Measurements from ENCODE around the gene ACTN1. TPM values are rescaled to one million over a fixed set of nuclear protein-coding genes. Genes with fewer than 3 reads are reported as not detected.
A peak's percentile ranks its signal among the peaks of the same experiment; 100 is the strongest.

ACTN1 gene
- total and polyA plus RNA-seq, 11 donors, result 48.4 to 252 (median 104) TPM

- ATAC-seq (peak in 1 of 4 donors; percentile 17), DNase-seq (peak in 1 of 5 donors; percentile 13)
- TF ChIP-seq POLR2A (IDR thresholded peaks at IDR 0.05) (no peak), CTCF (IDR thresholded peaks at IDR 0.05) (no peak)
- no peak overlapping the region for H3K4me3 ChIP-seq
- H3K4me1 ChIP-seq, result peaks cover 0 to 21% (median 8%) of the 10 kb centered on the region in 12 donors
- H3K27ac ChIP-seq, result peak overlapping the region in 1 of 12 donors; percentile 83
- WGBS, 4 donors, result 89 to 94% (median 90%) methylated on average over 13 of the region's 13 CpGs
- H3K36me3 ChIP-seq, result peaks cover 2 to 90% (median 82%) of the 10 kb centered on the region in 9 donors
- intact Hi-C loops (cut with DNase I), result no loop called here
- no peaks in the 10 kb centered on the region for H3K9me3 ChIP-seq
- H3K27me3 ChIP-seq, result no peaks in the 10 kb centered on the region
Measured at GRCh38 chr14:68898248-68899032, 80.7 kb downstream of the ACTN1 start.

- H3K9me3 ChIP-seq, result no peaks in the 10 kb centered on the region
- H3K27me3 ChIP-seq, result no peaks in the 10 kb centered on the region
- WGBS, 4 donors, result 84 to 90% (median 87%) methylated on average over 9 of the region's 9 CpGs
- peak in 1 of 5 donors; percentile 2 for DNase-seq
- H3K4me3 ChIP-seq, result no peak overlapping the region
- peaks cover 2 to 90% (median 82%) of the 10 kb centered on the region in 9 donors for H3K36me3 ChIP-seq
- ATAC-seq, result no peak
- TF ChIP-seq POLR2A (IDR thresholded peaks at IDR 0.05) (no peak), CTCF (IDR thresholded peaks at IDR 0.05) (no peak)
- intact Hi-C loops (cut with DNase I), result no loop called here
- peak overlapping the region in 1 of 12 donors; percentile 83 for H3K27ac ChIP-seq
- H3K4me1 ChIP-seq, result peaks cover 0 to 21% (median 8%) of the 10 kb centered on the region in 12 donors
Measured at GRCh38 chr14:68897559-68898155, 81.4 kb downstream of the ACTN1 start.

- H3K4me3 ChIP-seq, result no peak overlapping the region
- H3K27ac ChIP-seq, result peak overlapping the region in 1 of 12 donors; percentile 83
- no peaks in the 10 kb centered on the region for H3K9me3 ChIP-seq
- TF ChIP-seq CTCF (IDR thresholded peaks at IDR 0.05) (peak in 3 of 12 donors; percentile 18 to 31 (median 23)), POLR2A (IDR thresholded peaks at IDR 0.05) (no peak)
- H3K4me1 ChIP-seq, result peaks cover 0 to 21% (median 8%) of the 10 kb centered on the region in 12 donors
- H3K36me3 ChIP-seq, result peaks cover 0 to 90% (median 82%) of the 10 kb centered on the region in 9 donors
- DNase-seq (no peak), ATAC-seq (no peak)
- H3K27me3 ChIP-seq, result no peaks in the 10 kb centered on the region
- intact Hi-C loops (cut with DNase I), result no loop called here
- 85 to 90% (median 87%) methylated on average over 9 of the region's 9 CpGs for WGBS, 4 donors
Measured at GRCh38 chr14:68896132-68896531, 83.0 kb downstream of the ACTN1 start.
